ENCODE results near the gene PPM1L. TPM values are rescaled to one million over a fixed set of nuclear protein-coding genes. Genes with fewer than 3 reads are reported as not detected.

Gene PPM1L
- total RNA-seq, 2 donors from 2014 or later = 7.6 to 13.7 TPM

GRCh38 chr3:160768918-160769317 lies 12.9 kb downstream of the PPM1L start:
- DNase-seq = no peak
- Histone ChIP-seq H3K9me3 (no peaks in the 10 kb centered on the region), H3K4me3 (no peak overlapping the region), H3K4me1 (peaks cover 8% of the 10 kb centered on the region), H3K27ac (no peak overlapping the region), H3K27me3 (no peaks in the 10 kb centered on the region), H3K36me3 (replicated peaks in 1 of 2; ENCODE audit: insufficient read depth in 1 of 2, low read depth in 2 of 2) (no peaks in the 10 kb centered on the region)
- intact Hi-C loops (cut with DNase I) = no loop called here
- no peak for ATAC-seq
- TF ChIP-seq CTCF (IDR thresholded peaks at IDR 0.05) (no peak), POLR2A (IDR thresholded peaks at IDR 0.05) (no peak)
- 84 to 93% methylated on average over 2 of the region's 2 CpGs for WGBS, 2 donors

- intact Hi-C loops (cut with DNase I) = no loop called here
- Histone ChIP-seq H3K27me3 (no peaks in the 10 kb centered on the region), H3K36me3 (replicated peaks in 1 of 2; ENCODE audit: insufficient read depth in 1 of 2, low read depth in 2 of 2) (no peaks in the 10 kb centered on the region), H3K4me1 (peaks cover 8% of the 10 kb centered on the region), H3K9me3 (no peaks in the 10 kb centered on the region), H3K27ac (no peak overlapping the region), H3K4me3 (no peak overlapping the region)
- WGBS, 2 donors = 76 to 88% methylated on average over 1 of the region's 1 CpG
- no peak for DNase-seq
- TF ChIP-seq CTCF (IDR thresholded peaks at IDR 0.05) = no peak
- no peak for TF ChIP-seq POLR2A (IDR thresholded peaks at IDR 0.05)
- ATAC-seq = no peak
These were observed 15.9 kb downstream of the PPM1L start for GRCh38 chr3:160771811-160772459.

- no peaks in the 10 kb centered on the region for H3K27me3 ChIP-seq
- no peak overlapping the region for H3K4me3 ChIP-seq
- DNase-seq (no peak), ATAC-seq (no peak)
- peaks cover 8% of the 10 kb centered on the region for H3K4me1 ChIP-seq
- no peak for TF ChIP-seq POLR2A (IDR thresholded peaks at IDR 0.05)
- TF ChIP-seq CTCF (IDR thresholded peaks at IDR 0.05) = no peak
- no peaks in the 10 kb centered on the region for H3K36me3 ChIP-seq (replicated peaks in 1 of 2; ENCODE audit: insufficient read depth in 1 of 2, low read depth in 2 of 2)
- intact Hi-C loops (cut with DNase I) = no loop called here
- H3K27ac ChIP-seq = no peak overlapping the region
- no peaks in the 10 kb centered on the region for H3K9me3 ChIP-seq
These were observed 17.7 kb downstream of the PPM1L start for GRCh38 chr3:160773722-160774121.

GRCh38 chr3:160774172-160774571 lies 18.1 kb downstream of the PPM1L start:
- Histone ChIP-seq H3K27me3 (no peaks in the 10 kb centered on the region), H3K4me1 (peaks cover 8% of the 10 kb centered on the region), H3K9me3 (no peaks in the 10 kb centered on the region), H3K4me3 (no peak overlapping the region), H3K27ac (no peak overlapping the region), H3K36me3 (replicated peaks in 1 of 2; ENCODE audit: insufficient read depth in 1 of 2, low read depth in 2 of 2) (no peaks in the 10 kb centered on the region)
- TF ChIP-seq POLR2A (IDR thresholded peaks at IDR 0.05) (no peak), CTCF (IDR thresholded peaks at IDR 0.05) (no peak)
- DNase-seq = no peak
- intact Hi-C loops (cut with DNase I) = no loop called here
- 77 to 84% methylated on average over 3 of the region's 3 CpGs for WGBS, 2 donors
- ATAC-seq = no peak

- TF ChIP-seq CTCF (IDR thresholded peaks at IDR 0.05) = no peak
- no peak for TF ChIP-seq POLR2A (IDR thresholded peaks at IDR 0.05)
- intact Hi-C loops (cut with DNase I) = no loop called here
- no peak overlapping the region for H3K27ac ChIP-seq
- H3K27me3 ChIP-seq = no peaks in the 10 kb centered on the region
- H3K4me1 ChIP-seq = no peaks in the 10 kb centered on the region
- no peaks in the 10 kb centered on the region for H3K9me3 ChIP-seq
- no peak for ATAC-seq
- H3K36me3 ChIP-seq (replicated peaks in 1 of 2; ENCODE audit: insufficient read depth in 1 of 2, low read depth in 2 of 2) = no peaks in the 10 kb centered on the region
- no peak overlapping the region for H3K4me3 ChIP-seq
- WGBS, 2 donors = 84 to 94% methylated on average over 1 of the region's 1 CpG
- DNase-seq = no peak
These were observed 22.4 kb downstream of the PPM1L start for GRCh38 chr3:160778480-160778879.
